Renal cortex interstitium (tissue), 15 donors: ENCODE results near the gene SELP. TPM values are rescaled to one million over a fixed set of nuclear protein-coding genes. Genes with fewer than 3 reads are reported as not detected.
"Not testable (repeated sequence)": the region's sequence is repeated elsewhere in the genome, so short reads cannot be mapped to it uniquely, and the experiment has no call there.

ENCODE experiments used
- DNase-seq, 11 donors: peaks; one replicate each; pipeline ENCODE4 v3.0.0-alpha.2; 2013; ENCODE audit warnings: low read depth in 9 of 11, low spot score in 4 of 11; ENCODE audit errors: extremely low read depth in 1 of 11
- long read RNA-seq, 16 experiments: transcript quantifications; one replicate each; lab custom pipeline, GENCODE V29; 2026
- polyA plus RNA-seq, 3 donors: library from polyadenylated mRNA; unstranded; fragments of 120-200 nt; gene quantifications; one replicate each; pipeline ENCODE4 v1.2.1, GENCODE V29; 2013; ENCODE audit not compliant: insufficient read length in 3 of 3

Gene SELP
- polyA plus RNA-seq, result 1 to 10 TPM; 2.8 to 7.1 (median 4.1) TPM
- long read RNA-seq, donor 1, result 0 reads
- long read RNA-seq, donor 2, result 0 reads
- long read RNA-seq, donor 3, result 0 reads
- long read RNA-seq, donor 4, result 0 reads
- long read RNA-seq, donor 5, result 0 reads
- long read RNA-seq, donor 6, result 0 reads
- long read RNA-seq, donor 7, result 0 reads
- long read RNA-seq, donor 8, result 0 reads
- long read RNA-seq, donor 9, result 0 reads
- long read RNA-seq, donor 10, result 0 reads
- long read RNA-seq, donor 11, result 0 reads
- long read RNA-seq, donor 12, result 0 reads
- long read RNA-seq, donor 13, result 0 reads
- long read RNA-seq, donor 14, result 0 reads
- long read RNA-seq, donor 15, result 0 reads
- long read RNA-seq, donor 16, result 0 reads

DNA sequence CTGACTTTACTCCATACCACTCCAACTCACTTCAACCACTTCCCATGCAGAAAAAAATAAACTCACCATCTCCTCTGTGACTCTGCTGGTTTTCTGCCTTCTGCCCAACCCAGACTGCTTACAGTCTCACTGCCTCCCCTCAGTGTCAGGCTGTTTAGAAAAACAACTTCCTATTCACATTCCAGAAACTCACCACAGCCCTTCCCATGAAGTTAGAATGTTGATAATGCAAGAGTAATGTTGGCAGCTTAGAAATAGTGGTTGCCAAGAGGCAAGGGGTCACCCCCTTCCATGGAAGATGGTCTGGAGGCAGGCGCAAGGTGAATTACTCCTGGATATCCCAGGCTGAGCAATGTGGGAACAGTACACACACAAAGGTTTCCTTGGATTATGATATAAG is at the start of gene SELP:
TSS of gene SELP (minus strand) at position 119 of the 400 bp plus-strand sequence. CDS start at position 69, 50 bp downstream.
- no peak for DNase-seq

DNA sequence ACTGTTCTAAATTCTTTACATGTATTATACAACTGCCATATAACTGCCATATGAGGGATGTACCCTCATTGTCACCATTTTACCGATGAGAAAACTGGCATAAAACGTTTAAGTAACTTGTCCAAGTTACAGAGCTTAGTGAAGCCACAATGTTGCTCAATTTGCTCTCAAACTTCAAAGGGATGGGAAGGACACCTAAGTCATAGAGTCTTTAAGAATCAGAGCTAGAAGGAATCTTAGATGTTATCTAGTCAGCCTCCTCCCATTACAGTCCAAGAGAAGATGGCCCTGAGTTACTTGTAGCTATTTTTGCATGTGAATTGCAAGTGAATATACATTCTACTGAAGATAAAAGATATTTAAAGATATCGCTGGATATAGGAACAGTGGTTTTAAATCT is 49.8 kb upstream of the SELP start:
- no peak for DNase-seq

DNA sequence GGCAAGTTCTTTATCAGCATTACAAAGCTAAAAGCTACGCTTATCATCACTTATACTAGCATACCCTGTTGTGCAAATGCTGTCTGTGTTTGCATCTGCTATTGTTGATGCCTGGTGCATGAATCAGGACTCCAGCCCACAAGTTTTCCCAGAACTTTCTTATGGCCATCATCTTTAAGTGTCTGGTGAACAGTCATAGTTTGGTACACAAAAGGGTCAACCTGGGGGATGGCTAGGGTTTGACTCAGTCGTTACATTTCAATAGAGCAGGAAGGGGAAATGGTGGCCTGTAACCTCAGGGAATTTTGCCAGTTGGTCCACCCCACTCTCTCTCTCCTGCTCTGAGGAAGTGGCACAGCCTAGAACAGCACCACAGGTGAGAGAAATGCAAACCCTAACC is 46.1 kb upstream of the SELP start:
- no peak for DNase-seq

- DNase-seq, result no peak
Measured at GRCh38 chr1:169670836-169671235, 40.9 kb upstream of the SELP start.

GRCh38 chr1:169670244-169670643 is 40.3 kb upstream of the SELP start:
- DNase-seq, result not testable (repeated sequence)

DNA sequence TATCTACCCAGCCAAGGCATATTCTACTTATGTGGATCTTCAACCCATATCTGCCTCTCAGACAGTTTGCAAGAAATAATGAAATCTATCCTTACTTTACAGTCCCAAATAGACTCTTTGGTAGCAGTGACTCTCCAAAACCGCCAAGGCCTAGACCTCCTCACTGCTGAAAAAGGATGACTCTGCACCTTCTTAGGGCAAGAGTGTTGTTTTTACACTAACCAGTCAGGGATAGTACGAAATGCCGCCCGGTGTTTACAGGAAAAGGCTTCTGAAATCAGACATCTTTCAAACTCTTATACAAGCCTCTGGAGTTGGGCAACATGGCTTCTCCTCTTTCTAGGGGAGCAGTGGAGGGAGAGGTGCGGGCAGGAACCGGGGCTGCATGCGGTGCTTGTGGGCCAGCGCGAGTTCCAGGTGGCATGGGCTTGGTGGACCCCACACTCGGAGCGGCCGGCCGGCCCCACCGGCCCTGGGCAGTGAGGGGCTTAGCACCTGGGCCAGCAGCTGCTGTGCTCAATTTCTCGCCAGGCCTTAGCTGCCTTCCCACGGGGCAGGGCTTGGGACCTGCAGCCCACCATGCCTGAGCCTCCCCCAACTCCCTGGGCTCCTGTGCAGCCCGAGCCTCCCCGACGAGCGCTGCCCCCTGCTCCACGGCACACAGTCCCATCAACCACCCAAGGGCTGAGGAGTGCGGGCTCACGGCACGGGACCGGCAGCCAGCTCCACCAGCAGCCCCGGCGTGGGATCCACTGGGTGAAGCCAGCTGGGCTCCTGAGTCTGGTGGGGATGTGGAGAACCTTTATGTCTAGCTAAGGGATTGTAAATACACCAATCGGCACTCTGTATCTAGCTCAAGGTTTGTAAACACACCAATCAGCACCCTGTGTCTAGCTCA is 38.0 kb upstream of the SELP start:
- not testable (repeated sequence) for DNase-seq

DNA sequence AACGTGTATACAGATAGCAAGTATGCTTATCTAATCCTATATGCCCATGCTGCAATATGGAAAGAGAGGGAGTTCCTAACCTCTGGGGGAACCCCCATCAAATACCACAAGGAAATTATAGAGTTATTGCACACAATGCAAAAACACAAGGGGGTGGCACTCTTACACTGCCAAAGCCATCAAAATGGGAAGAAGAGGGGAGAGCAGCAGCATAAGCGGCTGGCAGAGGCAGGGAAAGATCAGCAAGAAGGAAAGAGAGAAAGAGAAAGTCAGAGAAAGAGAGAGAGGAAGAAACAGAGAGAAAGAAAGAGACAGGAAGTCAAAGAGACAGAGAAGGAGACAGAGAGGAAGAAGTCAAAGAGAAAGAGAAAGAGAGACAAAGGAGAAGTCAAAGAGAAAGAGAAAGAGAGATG is 37.3 kb upstream of the SELP start:
- not testable (repeated sequence) for DNase-seq

- not testable (repeated sequence) for DNase-seq
Measured at GRCh38 chr1:169662680-169663079, 32.8 kb upstream of the SELP start.

DNA sequence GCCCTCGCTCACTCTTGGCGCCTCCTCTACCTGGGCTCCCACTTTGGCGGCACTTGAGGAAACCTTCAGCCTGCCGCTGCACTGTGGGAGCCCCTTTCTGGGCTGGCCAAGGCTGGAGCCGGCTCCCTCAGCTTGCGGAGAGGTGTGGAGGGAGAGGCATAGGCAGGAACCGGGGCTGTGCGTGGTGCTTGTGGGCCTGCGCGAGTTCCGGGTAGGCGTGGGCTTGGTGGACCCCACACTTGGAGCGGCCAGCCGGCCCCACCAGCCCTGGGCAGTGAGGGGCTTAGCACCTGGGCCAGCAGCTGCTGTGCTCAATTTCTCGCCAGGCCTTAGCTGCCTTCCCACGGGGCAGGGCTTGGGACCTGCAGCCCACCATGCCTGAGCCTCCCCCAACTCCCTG is 31.1 kb upstream of the SELP start:
- DNase-seq, result not testable (repeated sequence)

DNA sequence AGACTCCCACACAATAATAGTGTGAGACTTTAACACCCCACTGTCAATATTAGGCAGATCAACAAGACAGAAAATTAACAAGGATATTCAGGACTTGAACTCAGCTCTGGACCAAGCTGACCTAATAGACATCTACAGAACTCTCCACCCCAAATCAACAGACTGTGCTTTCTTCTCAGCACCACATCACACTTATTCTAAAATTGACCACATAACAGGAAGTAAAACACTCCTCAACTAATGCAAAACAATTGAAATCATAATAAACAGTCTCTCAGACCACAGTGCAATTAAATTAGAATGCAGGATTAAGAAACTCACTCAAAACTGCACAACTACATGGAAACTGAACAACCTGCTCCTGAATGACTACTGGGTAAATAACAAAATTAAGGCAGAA is 28.9 kb upstream of the SELP start:
- DNase-seq, result not testable (repeated sequence)

DNA sequence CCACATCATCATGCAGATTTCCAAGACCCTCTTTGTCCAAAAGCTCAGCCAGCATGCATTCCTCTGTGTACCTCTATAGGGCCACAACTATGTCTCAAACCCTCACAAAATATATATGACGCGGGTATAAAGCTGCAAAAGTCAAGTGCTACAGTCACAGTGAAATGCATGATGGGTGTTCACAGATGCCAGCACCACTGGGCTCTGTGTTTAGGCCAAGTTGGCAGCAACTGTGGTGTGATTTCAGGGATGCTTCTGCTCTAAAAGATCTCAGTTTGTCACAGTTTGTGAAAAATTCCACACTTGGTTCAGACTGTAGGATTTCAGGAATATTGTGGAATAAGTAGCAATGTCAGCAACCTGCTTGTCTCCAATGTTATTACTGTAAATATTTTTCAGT is 23.9 kb upstream of the SELP start:
- DNase-seq, result no peak

DNA sequence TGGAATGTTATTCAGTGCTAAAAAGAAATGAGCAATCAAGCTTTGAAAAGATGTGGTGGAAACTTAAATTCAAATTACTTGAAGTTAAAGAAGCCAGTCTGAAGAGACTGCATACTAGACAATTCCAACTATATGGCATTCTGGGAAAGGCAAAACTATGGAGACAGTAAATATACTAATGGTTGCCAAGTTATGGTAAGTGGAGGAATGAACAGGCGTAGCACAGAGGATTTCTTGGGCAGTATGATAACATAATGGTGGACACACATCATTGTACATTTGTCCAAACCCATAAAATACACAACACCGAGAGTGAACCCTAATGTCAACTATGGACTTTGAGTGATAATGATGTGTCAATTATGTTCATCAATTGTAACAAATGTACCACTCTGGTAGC is 21.1 kb upstream of the SELP start:
- no peak for DNase-seq

DNA sequence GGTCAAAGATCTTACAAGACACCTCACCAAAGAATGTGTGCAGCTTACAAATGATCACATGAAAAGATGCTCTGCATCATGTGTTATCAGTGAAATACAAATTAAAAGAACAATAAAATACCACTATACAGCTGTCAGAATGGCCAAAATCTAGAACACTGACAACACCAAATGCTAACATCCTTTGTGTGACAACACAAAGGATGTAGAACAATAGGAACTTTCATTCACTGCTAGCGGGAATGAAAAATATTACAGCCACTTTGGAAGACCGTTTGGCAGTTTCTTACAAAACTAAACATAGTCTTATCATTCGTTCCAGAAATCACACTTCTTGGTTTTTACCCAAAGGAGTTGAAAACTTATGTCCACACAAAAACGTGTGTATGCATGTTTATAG is 20.6 kb upstream of the SELP start:
- no peak for DNase-seq

GRCh38 chr1:169648709-169649108 is 18.8 kb upstream of the SELP start:
- no peak for DNase-seq

DNA sequence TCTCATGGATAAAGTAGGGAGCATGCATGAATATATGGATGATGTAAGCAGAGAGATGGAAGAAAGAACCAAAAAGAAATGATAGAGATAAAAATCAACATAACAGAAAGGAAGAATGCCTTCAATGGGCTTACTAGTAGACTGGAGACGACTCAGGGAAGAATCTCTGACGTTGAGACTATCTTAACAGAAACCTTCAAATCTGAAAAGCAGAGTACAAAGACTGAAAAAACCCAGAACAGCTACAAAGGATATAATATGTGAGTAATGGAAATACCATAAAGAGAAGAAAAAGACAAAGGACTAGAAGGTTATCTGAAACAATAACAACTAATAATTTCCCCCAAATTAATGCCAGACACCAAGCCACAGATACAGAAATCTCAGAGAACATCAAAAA is 18.3 kb upstream of the SELP start:
- no peak for DNase-seq

- no peak for DNase-seq
Measured at GRCh38 chr1:169647512-169647911, 17.6 kb upstream of the SELP start.

- DNase-seq, result no peak
Measured at GRCh38 chr1:169644297-169644696, 14.4 kb upstream of the SELP start.

DNA sequence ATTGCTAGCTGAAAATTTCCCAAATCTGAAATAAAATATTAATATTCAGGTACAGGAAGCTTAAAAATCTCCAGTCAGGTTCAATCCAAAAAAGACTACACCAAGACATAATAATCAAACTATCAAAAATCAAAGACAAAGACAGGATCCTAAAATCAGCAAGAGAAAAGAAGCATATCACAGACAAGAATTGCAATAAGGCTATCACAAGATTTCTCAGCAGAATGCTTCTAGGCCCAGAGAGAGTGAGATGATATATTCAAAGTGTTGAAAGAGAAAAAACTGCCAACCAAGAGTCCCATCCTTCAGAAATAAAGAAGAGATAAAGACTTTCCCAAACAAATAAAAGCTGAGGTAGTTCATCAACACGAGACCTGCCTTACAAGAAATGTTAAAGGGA is 5.0 kb upstream of the SELP start:
- no peak for DNase-seq

DNA sequence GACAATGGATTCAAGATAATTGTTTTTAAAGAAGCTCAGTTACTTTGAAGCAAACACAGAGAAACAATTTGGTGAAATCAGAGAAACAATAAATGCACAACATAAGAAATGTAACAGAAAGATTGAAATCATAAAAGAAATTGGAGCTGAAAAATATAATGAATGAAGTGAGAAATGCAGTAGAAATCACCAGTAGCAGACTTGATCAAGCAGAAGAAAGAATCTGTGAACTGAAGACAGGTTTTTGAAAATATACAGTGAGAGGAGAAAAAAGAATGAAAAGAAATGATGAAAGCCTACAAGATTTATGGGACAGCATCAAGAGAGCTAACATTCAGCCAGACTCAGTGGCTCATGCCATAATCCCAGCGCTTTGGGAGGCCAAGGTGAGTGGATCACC is 4.2 kb upstream of the SELP start:
- DNase-seq, result no peak

- no peak for DNase-seq
Measured at GRCh38 chr1:169631249-169631648, 1.3 kb upstream of the SELP start.
